ENCODE measurements around the gene TJAP1.

TJAP1 gene

DNA sequence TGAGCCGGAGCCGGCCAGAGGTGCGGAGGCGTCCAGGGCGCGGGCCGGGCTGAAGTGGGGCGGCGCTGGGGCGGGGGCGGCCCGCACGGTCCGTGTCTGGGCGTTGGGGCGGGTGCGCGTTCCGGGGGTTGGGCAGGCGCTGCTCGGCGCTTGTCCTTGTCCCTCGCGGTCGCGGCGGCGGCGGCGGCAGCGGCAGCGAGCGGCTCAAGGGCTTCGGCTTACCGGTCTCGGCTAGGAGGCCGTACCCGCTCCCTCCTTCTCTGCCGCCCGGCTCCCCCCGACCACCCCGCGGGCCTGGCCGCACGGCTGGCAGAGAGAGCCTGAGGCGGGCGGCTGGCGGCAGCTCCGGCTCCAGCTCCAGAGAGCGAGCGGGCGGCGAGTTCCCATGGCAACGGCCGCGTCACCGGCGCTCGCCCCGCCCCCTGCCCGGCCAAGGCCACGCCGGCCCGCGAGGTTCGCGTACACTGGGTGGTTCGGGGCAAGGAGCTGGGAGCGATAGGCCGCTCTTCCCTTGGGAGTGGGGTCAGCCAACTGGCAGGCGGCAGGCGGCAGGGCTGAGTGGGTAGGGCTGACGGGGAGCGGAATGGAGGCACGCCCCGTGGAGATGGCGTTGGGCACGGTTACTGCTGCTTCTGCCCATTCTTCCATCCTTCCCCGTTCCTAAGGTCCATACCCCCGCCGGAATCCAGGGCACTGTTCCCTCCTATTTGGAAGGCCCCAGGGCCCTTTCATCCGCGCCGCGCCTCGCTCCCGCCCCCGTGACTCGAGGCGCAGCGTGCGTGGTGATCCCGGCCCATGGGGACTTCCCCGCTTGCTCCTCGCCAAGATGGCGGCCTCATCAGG, 32.8 kb downstream of the TJAP1 start, which contains the start of gene LRRC73:
Gene LRRC73 (minus strand): TSS at position 363 of the 843 bp plus-strand sequence. CDS start 561 bp downstream, outside the sequence.
- no peak within 1 kb of the TSS for H3K9ac ChIP-seq (ENCODE audit: low read depth, low read length)
- H3K27me3 ChIP-seq (ENCODE audit: control insufficient read depth, insufficient read depth, low read length) = peaks cover 21% of the 10 kb centered on the region
- H3K4me3 ChIP-seq (ENCODE audit: low read depth, low read length) = peak within 1 kb of the TSS; percentile 82
- H3K4me1 ChIP-seq (ENCODE audit: control insufficient read depth, insufficient read depth, low read length) = peaks cover 3% of the 10 kb centered on the region
- peaks cover 42% of the 10 kb centered on the region for H3K36me3 ChIP-seq (ENCODE audit: control insufficient read depth, insufficient read depth, low read length)
- H3K9me3 ChIP-seq (ENCODE audit: control insufficient read depth, insufficient read depth, low read length) = no peaks in the 10 kb centered on the region

DNA sequence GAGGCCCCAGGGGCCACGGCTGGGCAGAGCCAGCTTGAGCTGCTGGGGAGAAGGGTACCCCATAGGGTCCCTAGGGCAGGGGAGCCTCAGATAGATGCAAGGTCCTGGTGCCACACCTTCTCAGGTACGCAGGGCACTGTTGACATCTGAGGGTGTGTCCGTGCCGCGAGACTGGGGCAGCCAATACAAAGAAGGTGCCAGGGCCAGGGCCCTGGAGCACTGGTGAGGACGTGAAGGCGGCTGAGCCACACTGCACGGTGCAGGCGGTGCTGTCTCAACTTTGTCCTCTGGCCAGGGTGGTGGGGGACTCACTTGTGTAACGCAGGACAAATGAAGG, 33.4 kb downstream of the TJAP1 start:
- Histone ChIP-seq H3K27me3 (ENCODE audit: control insufficient read depth, insufficient read depth, low read length) (peaks cover 21% of the 10 kb centered on the region), H3K4me3 (ENCODE audit: low read depth, low read length) (peak overlapping the region; percentile 82), H3K4me1 (ENCODE audit: control insufficient read depth, insufficient read depth, low read length) (peaks cover 3% of the 10 kb centered on the region), H3K9ac (ENCODE audit: low read depth, low read length) (no peak overlapping the region), H3K36me3 (ENCODE audit: control insufficient read depth, insufficient read depth, low read length) (peaks cover 36% of the 10 kb centered on the region), H3K9me3 (ENCODE audit: control insufficient read depth, insufficient read depth, low read length) (no peaks in the 10 kb centered on the region)

DNA sequence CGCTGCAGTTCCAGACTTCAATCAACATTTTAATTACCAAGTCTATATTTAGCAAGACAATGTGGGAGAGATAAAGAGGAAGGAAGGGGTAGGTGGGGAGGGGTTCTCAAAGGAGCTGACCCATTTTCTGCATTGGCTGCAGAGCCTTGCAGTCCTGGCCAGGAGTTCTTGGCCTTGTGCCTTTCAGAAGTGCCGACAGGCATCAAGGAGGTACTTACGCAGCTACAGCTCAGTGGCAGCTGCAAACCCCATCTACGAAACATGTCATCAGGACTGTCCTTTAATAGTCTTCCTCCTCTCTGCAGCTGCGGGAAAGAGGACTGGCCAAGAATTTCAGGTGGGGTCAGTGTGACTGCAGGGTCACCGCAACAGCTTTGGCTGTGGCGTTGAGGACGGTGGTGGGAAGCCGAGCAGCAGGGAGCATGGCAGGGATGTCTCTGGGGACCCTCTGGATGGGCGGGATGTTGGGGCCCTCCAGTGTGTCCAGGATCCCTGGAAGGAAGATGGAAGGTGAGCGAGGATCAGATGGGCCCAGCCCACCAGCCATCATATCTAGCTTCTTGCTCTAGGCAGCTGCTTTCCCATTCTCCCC, 34.5 kb downstream of the TJAP1 start:
- Histone ChIP-seq H3K4me1 (ENCODE audit: control insufficient read depth, insufficient read depth, low read length) (peaks cover 3% of the 10 kb centered on the region), H3K9ac (ENCODE audit: low read depth, low read length) (no peak overlapping the region), H3K36me3 (ENCODE audit: control insufficient read depth, insufficient read depth, low read length) (peaks cover 34% of the 10 kb centered on the region)

GRCh38 chr6:43515808-43516207, 38.4 kb downstream of the TJAP1 start:
- Histone ChIP-seq H3K4me1 (ENCODE audit: control insufficient read depth, insufficient read depth, low read length) (peaks cover 9% of the 10 kb centered on the region), H3K9ac (ENCODE audit: low read depth, low read length) (peak overlapping the region; percentile 93), H3K27me3 (ENCODE audit: control insufficient read depth, insufficient read depth, low read length) (no peaks in the 10 kb centered on the region), H3K9me3 (ENCODE audit: control insufficient read depth, insufficient read depth, low read length) (no peaks in the 10 kb centered on the region), H3K4me3 (ENCODE audit: low read depth, low read length) (peak overlapping the region; percentile 99), H3K36me3 (ENCODE audit: control insufficient read depth, insufficient read depth, low read length) (peaks cover 46% of the 10 kb centered on the region)

More for the DNA sequence above, 34.5 kb downstream of the TJAP1 start:
- no peak overlapping the region for H3K4me3 ChIP-seq (ENCODE audit: low read depth, low read length)
- peaks cover 21% of the 10 kb centered on the region for H3K27me3 ChIP-seq (ENCODE audit: control insufficient read depth, insufficient read depth, low read length)
- H3K9me3 ChIP-seq (ENCODE audit: control insufficient read depth, insufficient read depth, low read length) = no peaks in the 10 kb centered on the region

DNA sequence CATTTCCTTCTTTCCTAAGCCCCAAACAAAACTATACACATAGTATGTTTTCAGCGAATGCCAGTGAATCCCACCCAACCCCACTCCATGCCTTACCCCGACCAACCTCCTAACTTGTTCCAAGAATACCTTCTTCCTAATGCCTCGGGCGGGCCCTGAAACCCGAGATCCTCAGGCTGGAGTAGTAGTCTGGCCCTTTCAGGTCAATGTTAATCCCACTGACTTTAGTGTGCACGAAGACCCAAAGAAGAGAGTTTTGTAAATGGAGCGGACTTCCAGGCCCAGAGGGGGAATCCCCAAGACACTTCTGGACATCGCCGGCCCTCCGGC, 39.0 kb downstream of the TJAP1 start:
- Histone ChIP-seq H3K9ac (ENCODE audit: low read depth, low read length) (peak overlapping the region; percentile 93), H3K4me3 (ENCODE audit: low read depth, low read length) (peak overlapping the region; percentile 99), H3K36me3 (ENCODE audit: control insufficient read depth, insufficient read depth, low read length) (peaks cover 50% of the 10 kb centered on the region), H3K4me1 (ENCODE audit: control insufficient read depth, insufficient read depth, low read length) (peaks cover 9% of the 10 kb centered on the region), H3K9me3 (ENCODE audit: control insufficient read depth, insufficient read depth, low read length) (no peaks in the 10 kb centered on the region), H3K27me3 (ENCODE audit: control insufficient read depth, insufficient read depth, low read length) (no peaks in the 10 kb centered on the region)

- Histone ChIP-seq H3K36me3 (ENCODE audit: control insufficient read depth, insufficient read depth, low read length) (peaks cover 50% of the 10 kb centered on the region), H3K27me3 (ENCODE audit: control insufficient read depth, insufficient read depth, low read length) (no peaks in the 10 kb centered on the region), H3K9me3 (ENCODE audit: control insufficient read depth, insufficient read depth, low read length) (no peaks in the 10 kb centered on the region), H3K4me1 (ENCODE audit: control insufficient read depth, insufficient read depth, low read length) (peaks cover 6% of the 10 kb centered on the region), H3K9ac (ENCODE audit: low read depth, low read length) (peak within 1 kb of the TSS; percentile 93), H3K4me3 (ENCODE audit: low read depth, low read length) (peak within 1 kb of the TSS; percentile 99)
Observed at GRCh38 chr6:43516697-43517504, 39.5 kb downstream of the TJAP1 start, which contains the start of the genes POLR1C and YIPF3. POLR1C (plus strand) TSS chr6:43517089; CDS start chr6:43517110, 21 bp downstream. YIPF3 (minus strand) TSS chr6:43516926; CDS start chr6:43516807, 119 bp downstream.

DNA sequence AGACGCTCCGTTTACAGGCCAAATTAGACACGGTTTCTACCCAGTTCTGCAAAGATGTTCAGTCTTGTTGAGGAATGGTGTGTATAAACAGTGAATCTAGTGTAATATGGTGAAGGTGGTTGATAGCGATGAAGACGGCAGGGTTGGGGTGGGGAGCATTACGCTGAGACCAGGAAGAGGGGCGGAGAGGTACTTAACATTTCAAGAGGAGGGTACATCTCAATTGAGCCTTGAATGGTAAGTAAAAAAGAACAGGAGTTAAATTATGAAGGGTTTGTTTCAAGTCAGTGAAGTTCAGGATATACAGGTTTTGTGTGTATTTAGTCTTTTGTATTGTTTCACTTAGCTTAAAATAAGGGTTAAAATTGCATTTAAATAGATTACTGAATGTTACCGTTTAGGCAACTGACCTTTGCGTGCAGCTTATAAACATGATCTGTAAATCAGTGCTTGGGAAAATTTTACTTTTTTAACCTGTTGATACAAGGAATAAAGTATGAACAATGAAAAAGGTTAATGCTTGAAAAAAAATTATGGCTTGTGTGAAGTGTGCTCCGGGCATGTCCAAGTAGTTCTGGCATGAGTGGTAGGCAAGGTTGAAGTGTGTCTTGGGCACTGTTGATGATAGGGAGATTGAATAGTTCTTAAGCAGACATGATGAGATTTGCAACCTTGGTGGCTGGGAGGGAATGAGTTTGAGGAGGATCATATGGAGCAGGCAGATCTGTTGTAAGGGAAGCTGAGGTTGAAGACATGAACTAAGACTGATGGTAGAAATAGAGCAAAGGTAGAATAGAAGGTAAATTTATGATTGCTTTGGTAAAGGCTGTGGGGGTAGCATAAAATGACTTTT, 40.4 kb downstream of the TJAP1 start:
- H3K9ac ChIP-seq (ENCODE audit: low read depth, low read length) = peak overlapping the region; percentile 93
- peaks cover 6% of the 10 kb centered on the region for H3K4me1 ChIP-seq (ENCODE audit: control insufficient read depth, insufficient read depth, low read length)
- H3K9me3 ChIP-seq (ENCODE audit: control insufficient read depth, insufficient read depth, low read length) = no peaks in the 10 kb centered on the region
- H3K27me3 ChIP-seq (ENCODE audit: control insufficient read depth, insufficient read depth, low read length) = no peaks in the 10 kb centered on the region
- H3K4me3 ChIP-seq (ENCODE audit: low read depth, low read length) = peak overlapping the region; percentile 99
- H3K36me3 ChIP-seq (ENCODE audit: control insufficient read depth, insufficient read depth, low read length) = peaks cover 50% of the 10 kb centered on the region

GRCh38 chr6:43520097-43520496, 42.7 kb downstream of the TJAP1 start:
- H3K4me1 ChIP-seq (ENCODE audit: control insufficient read depth, insufficient read depth, low read length) = peaks cover 6% of the 10 kb centered on the region
- H3K36me3 ChIP-seq (ENCODE audit: control insufficient read depth, insufficient read depth, low read length) = peaks cover 53% of the 10 kb centered on the region

DNA sequence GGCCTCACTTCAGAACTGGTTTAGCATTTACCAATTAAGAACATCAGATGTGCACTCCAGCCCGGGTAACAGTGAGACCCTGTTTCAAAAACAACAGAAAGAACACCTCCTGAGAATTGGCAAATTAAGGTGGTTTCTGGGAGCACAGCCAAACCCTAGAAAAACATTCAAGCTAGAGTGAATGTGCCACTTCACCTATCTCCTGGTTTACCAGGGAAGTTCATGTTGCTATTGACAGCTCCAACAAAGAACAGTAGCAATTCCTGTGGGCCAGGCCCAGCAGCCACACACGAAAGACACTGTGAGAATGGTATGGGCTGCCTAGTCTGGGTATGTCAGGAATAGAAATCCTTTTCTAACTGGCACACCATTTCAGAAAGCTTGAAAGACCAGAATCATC, 44.5 kb downstream of the TJAP1 start:
- peaks cover 6% of the 10 kb centered on the region for H3K4me1 ChIP-seq (ENCODE audit: control insufficient read depth, insufficient read depth, low read length)
- H3K9me3 ChIP-seq (ENCODE audit: control insufficient read depth, insufficient read depth, low read length) = no peaks in the 10 kb centered on the region
- no peaks in the 10 kb centered on the region for H3K27me3 ChIP-seq (ENCODE audit: control insufficient read depth, insufficient read depth, low read length)

More at GRCh38 chr6:43520097-43520496, 42.7 kb downstream of the TJAP1 start:
- no peak overlapping the region for H3K4me3 ChIP-seq (ENCODE audit: low read depth, low read length)
- H3K9ac ChIP-seq (ENCODE audit: low read depth, low read length) = no peak overlapping the region
- no peaks in the 10 kb centered on the region for H3K27me3 ChIP-seq (ENCODE audit: control insufficient read depth, insufficient read depth, low read length)
- no peaks in the 10 kb centered on the region for H3K9me3 ChIP-seq (ENCODE audit: control insufficient read depth, insufficient read depth, low read length)

DNA sequence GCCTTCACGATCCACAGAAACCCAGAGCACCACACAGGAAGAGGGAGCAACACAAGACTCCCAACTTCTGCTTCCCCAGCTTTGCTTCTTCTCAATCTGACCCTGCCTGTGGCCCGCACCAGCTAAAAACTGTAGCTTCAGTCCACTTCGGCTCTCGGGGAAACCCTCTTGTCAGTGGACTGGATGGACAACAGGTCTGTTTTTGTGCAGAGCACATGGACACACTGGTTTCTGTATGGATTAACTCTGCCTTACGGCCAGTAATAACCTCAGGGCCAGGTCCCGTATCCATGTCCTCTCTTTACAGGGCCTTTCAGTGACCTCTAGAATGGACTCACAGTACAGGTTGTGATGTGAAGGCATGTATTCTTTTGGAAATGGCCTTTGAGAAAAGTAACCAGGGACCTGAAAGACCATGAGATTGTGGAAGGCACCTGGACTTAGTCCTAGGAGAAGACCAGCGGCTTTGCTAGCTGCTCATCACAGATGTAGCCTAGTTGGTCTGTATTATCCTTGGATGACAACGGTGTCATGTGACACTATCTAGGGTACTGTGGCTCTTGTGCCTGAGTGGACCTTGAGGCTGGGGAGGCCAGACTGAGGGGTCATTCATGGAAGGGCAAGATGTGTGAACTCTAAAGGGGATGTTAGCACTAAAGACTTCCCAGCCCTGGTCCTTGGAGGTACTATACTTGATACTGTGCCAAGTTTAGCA, 45.3 kb downstream of the TJAP1 start:
- Histone ChIP-seq H3K9ac (ENCODE audit: low read depth, low read length) (no peak overlapping the region), H3K9me3 (ENCODE audit: control insufficient read depth, insufficient read depth, low read length) (no peaks in the 10 kb centered on the region), H3K27me3 (ENCODE audit: control insufficient read depth, insufficient read depth, low read length) (no peaks in the 10 kb centered on the region), H3K4me3 (ENCODE audit: low read depth, low read length) (no peak overlapping the region), H3K4me1 (ENCODE audit: control insufficient read depth, insufficient read depth, low read length) (peaks cover 6% of the 10 kb centered on the region), H3K36me3 (ENCODE audit: control insufficient read depth, insufficient read depth, low read length) (peaks cover 76% of the 10 kb centered on the region)

More for the DNA sequence above, 44.5 kb downstream of the TJAP1 start:
- Histone ChIP-seq H3K4me3 (ENCODE audit: low read depth, low read length) (no peak overlapping the region), H3K9ac (ENCODE audit: low read depth, low read length) (no peak overlapping the region), H3K36me3 (ENCODE audit: control insufficient read depth, insufficient read depth, low read length) (peaks cover 69% of the 10 kb centered on the region)
